Measurements from ENCODE around the gene SNAI1. TPM values are rescaled to one million over a fixed set of nuclear protein-coding genes. Genes with fewer than 3 reads are reported as not detected.

Gene SNAI1
- total RNA-seq, 1 donor from 2014 or later, result 13.4 TPM

- TF ChIP-seq CTCF (IDR thresholded peaks at IDR 0.05), result no peak
- no peak overlapping the region for H3K27ac Mint-ChIP-seq (ENCODE audit: unreplicated experiment)
- H3K4me1 Mint-ChIP-seq (ENCODE audit: unreplicated experiment), result peaks cover 43% of the 10 kb centered on the region
- no peaks in the 10 kb centered on the region for H3K9me3 Mint-ChIP-seq (ENCODE audit: unreplicated experiment)
- no peaks in the 10 kb centered on the region for H3K27me3 Mint-ChIP-seq (ENCODE audit: unreplicated experiment)
- no peaks in the 10 kb centered on the region for H3K36me3 Mint-ChIP-seq (ENCODE audit: unreplicated experiment)
- no peak overlapping the region for H3K4me3 Mint-ChIP-seq (ENCODE audit: unreplicated experiment)
- DNase-seq (ENCODE audit: extremely low spot score, unreplicated experiment), result no peak
Measured at GRCh38 chr20:50036703-50037102, 53.9 kb downstream of the SNAI1 start.

GRCh38 chr20:50037123-50037522 lies 54.3 kb downstream of the SNAI1 start:
- Mint-ChIP-seq H3K4me3 (ENCODE audit: unreplicated experiment) (no peak overlapping the region), H3K4me1 (ENCODE audit: unreplicated experiment) (peaks cover 40% of the 10 kb centered on the region)

GRCh38 chr20:50037575-50037974 lies 54.8 kb downstream of the SNAI1 start:
- Mint-ChIP-seq H3K27ac (ENCODE audit: unreplicated experiment) (peak overlapping the region; percentile 52), H3K9me3 (ENCODE audit: unreplicated experiment) (no peaks in the 10 kb centered on the region), H3K36me3 (ENCODE audit: unreplicated experiment) (no peaks in the 10 kb centered on the region), H3K4me1 (ENCODE audit: unreplicated experiment) (peaks cover 38% of the 10 kb centered on the region), H3K4me3 (ENCODE audit: unreplicated experiment) (no peak overlapping the region), H3K27me3 (ENCODE audit: unreplicated experiment) (no peaks in the 10 kb centered on the region)
- no peak for DNase-seq (ENCODE audit: extremely low spot score, unreplicated experiment)
- no peak for TF ChIP-seq CTCF (IDR thresholded peaks at IDR 0.05)

More at GRCh38 chr20:50037123-50037522, 54.3 kb downstream of the SNAI1 start:
- Mint-ChIP-seq H3K9me3 (ENCODE audit: unreplicated experiment) (no peaks in the 10 kb centered on the region), H3K27me3 (ENCODE audit: unreplicated experiment) (no peaks in the 10 kb centered on the region), H3K27ac (ENCODE audit: unreplicated experiment) (no peak overlapping the region), H3K36me3 (ENCODE audit: unreplicated experiment) (no peaks in the 10 kb centered on the region)
- no peak for DNase-seq (ENCODE audit: extremely low spot score, unreplicated experiment)
- TF ChIP-seq CTCF (IDR thresholded peaks at IDR 0.05), result no peak

DNA sequence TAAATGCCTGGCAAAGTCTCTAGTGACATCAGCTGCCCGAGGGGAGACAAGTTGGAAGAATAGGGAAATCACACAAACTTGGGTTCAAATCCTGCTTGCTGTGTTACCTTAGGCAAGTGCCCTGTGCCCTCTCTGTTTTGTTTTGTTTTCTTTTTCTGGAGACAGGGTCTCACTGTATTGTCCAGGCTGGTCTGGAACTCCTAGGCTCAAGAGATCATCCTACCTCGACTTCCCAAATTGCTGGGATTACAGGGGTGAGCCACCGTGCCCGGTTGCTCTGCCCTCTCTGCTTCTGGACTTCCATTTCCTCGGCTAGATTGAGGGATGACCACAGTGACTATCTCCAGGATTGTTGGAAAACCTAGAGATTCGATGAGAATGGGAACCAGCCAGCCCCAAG lies 55.4 kb downstream of the SNAI1 start:
- H3K4me3 Mint-ChIP-seq (ENCODE audit: unreplicated experiment), result no peak overlapping the region
- peak overlapping the region; percentile 52 for H3K27ac Mint-ChIP-seq (ENCODE audit: unreplicated experiment)
- no peak for DNase-seq (ENCODE audit: extremely low spot score, unreplicated experiment)
- no peaks in the 10 kb centered on the region for H3K36me3 Mint-ChIP-seq (ENCODE audit: unreplicated experiment)
- no peak for TF ChIP-seq CTCF (IDR thresholded peaks at IDR 0.05)
- H3K27me3 Mint-ChIP-seq (ENCODE audit: unreplicated experiment), result no peaks in the 10 kb centered on the region
- H3K4me1 Mint-ChIP-seq (ENCODE audit: unreplicated experiment), result peaks cover 33% of the 10 kb centered on the region
- H3K9me3 Mint-ChIP-seq (ENCODE audit: unreplicated experiment), result no peaks in the 10 kb centered on the region

Other genes with a start within 250 kb of the SNAI1 start
- 9.7 and 10.9 TPM in 2 replicates for gene SLC9A8, start 170.2 kb upstream of the SNAI1 start, total RNA-seq
- gene SPATA2, start 67.5 kb upstream of the SNAI1 start, total RNA-seq, result 6.6 and 7.1 TPM in 2 replicates
- gene RNF114, start 46.6 kb upstream of the SNAI1 start, total RNA-seq, result 64.9 and 65.1 TPM in 2 replicates
- gene UBE2V1, start 130.2 kb downstream of the SNAI1 start, total RNA-seq, result 102 and 106 TPM in 2 replicates
- 61.2 and 63.7 TPM in 2 replicates for gene PEDS1, start 170.7 kb downstream of the SNAI1 start, total RNA-seq
- gene CEBPB, start 207.8 kb downstream of the SNAI1 start, total RNA-seq, result 59.1 and 60.7 TPM in 2 replicates

All from osteocyte (in vitro differentiated cells).